Endothelial cell of umbilical vein (primary cell): Measurements from ENCODE around the gene C1QTNF5. TPM values are rescaled to one million over a fixed set of nuclear protein-coding genes. Genes with fewer than 3 reads are reported as not detected.

Source experiments
- BruUV-seq: library from RNA; stranded (reverse); fragments of 400-500 nt; replicated peaks from 2 replicates; lab custom pipeline; 2021; lab: Mats Ljungman, UMichigan
- CTCF ChIA-PET: fragments of 300-600, 350-600 bp; sonication (Branson Sonifier 250); formaldehyde crosslinking; loops from one replicate; lab custom pipeline; 2021; ENCODE audit warnings: antibody characterized with exemption, inconsistent platforms; lab: Charles Lee
- POLR2A ChIA-PET: fragments of 300-600, 350-600 bp; sonication (Branson Sonifier 250); formaldehyde crosslinking; loops from one replicate; lab custom pipeline; 2021; ENCODE audit warnings: antibody characterized with exemption, inconsistent platforms; lab: Charles Lee
- DNase-seq: peaks from one replicate; pipeline ENCODE4 v3.0.0-alpha.2; 2011; ENCODE audit warnings: low read depth, low spot score
- FAIRE-seq: peaks from 2 replicates; lab custom pipeline; 2011; peaks lifted over from hg19 to GRCh38; lab: Jason Lieb, UNC
- H2AFZ ChIP-seq: 2 replicates; pipeline ENCODE4 v1.6.0; 2012; ENCODE audit warnings: low read depth, low read length, control low read depth, inconsistent platforms
- H3K27ac ChIP-seq: 2 replicates; pipeline ENCODE4 v1.5.1; 2011; ENCODE audit warnings: low read depth, mild to moderate bottlenecking, control low read depth, low read length, moderate library complexity; ENCODE audit not compliant: insufficient read depth
- H3K27me3 ChIP-seq, 2 experiments: 2 replicates each; pipeline versions ENCODE4 v1.6.0 to v1.6.1; 2011; ENCODE audit warnings: low read length in 2 of 2, mixed read lengths in 1 of 2; ENCODE audit not compliant: control insufficient read depth in 2 of 2, insufficient read depth in 2 of 2
- H3K36me3 ChIP-seq, 2 experiments: 2 replicates in 1 of 2; 3 replicates in 1 of 2; pipeline ENCODE4 v1.5.1; 2011; ENCODE audit warnings: low read length in 2 of 2, mild to moderate bottlenecking in 1 of 2, moderate library complexity in 1 of 2; ENCODE audit not compliant: control insufficient read depth in 2 of 2, insufficient read depth in 2 of 2; ENCODE audit errors: extremely low read depth in 1 of 2
- H3K4me1 ChIP-seq: 3 replicates; pipeline ENCODE4 v1.5.1; 2011; ENCODE audit warnings: mild to moderate bottlenecking, low read length; ENCODE audit not compliant: control insufficient read depth, insufficient read depth; ENCODE audit errors: extremely low read depth
- H3K4me2 ChIP-seq: 2 replicates; pipeline ENCODE4 v1.6.1; 2011; ENCODE audit warnings: low read length, control low read depth, mixed read lengths; ENCODE audit not compliant: insufficient read depth
- H3K4me3 ChIP-seq, 3 experiments: fragments of 200-600 bp in 1 of 3; sonication (generic), shearing (Covaris generic) in 1 of 3; replicated peaks in 1 of 3; 2 replicates each; pipeline ENCODE4 v1.5.1; 2011 to 2016; ENCODE audit warnings: control low read depth in 3 of 3, low read length in 3 of 3, mild to moderate bottlenecking in 2 of 3, inconsistent platforms in 1 of 3, low read depth in 1 of 3, moderate library complexity in 1 of 3; ENCODE audit not compliant: insufficient read depth in 1 of 3
- H3K79me2 ChIP-seq: 2 replicates; pipeline ENCODE4 v1.6.0; 2012; ENCODE audit warnings: low read length, inconsistent platforms; ENCODE audit not compliant: control insufficient read depth, insufficient read depth
- H3K9ac ChIP-seq: replicated peaks from 2 replicates; pipeline ENCODE3; 2011; ENCODE audit warnings: low read length, control low read depth; ENCODE audit not compliant: insufficient read depth; ENCODE audit errors: extremely low read depth
- H3K9me1 ChIP-seq: replicated peaks from 3 replicates; pipeline ENCODE4 v1.6.0; 2011; ENCODE audit warnings: mild to moderate bottlenecking, low read length; ENCODE audit not compliant: control insufficient read depth, insufficient read depth; ENCODE audit errors: extremely low read depth
- H3K9me3 ChIP-seq: replicated peaks from 2 replicates; pipeline ENCODE4 v1.5.1; 2012; ENCODE audit warnings: low read length, inconsistent platforms; ENCODE audit not compliant: control insufficient read depth, insufficient read depth
- H4K20me1 ChIP-seq: replicated peaks from 2 replicates; pipeline ENCODE3; 2011; ENCODE audit warnings: mild to moderate bottlenecking, low read length; ENCODE audit not compliant: control insufficient read depth, insufficient read depth; ENCODE audit errors: extremely low read depth
- CTCF ChIP-seq, 2 donors: IDR thresholded peaks; 1 replicate in 1 of 2; 2 replicates in 1 of 2; pipeline ENCODE4 v1.5.1; 2011; ENCODE audit warnings: low read length in 2 of 2, mild to moderate bottlenecking in 2 of 2, moderate library complexity in 2 of 2, control low read depth in 1 of 2, inconsistent platforms in 1 of 2, low read depth in 1 of 2; ENCODE audit not compliant: insufficient read depth in 1 of 2; ENCODE audit errors: extremely low read depth in 1 of 2
- EZH2 ChIP-seq: IDR thresholded peaks from 2 replicates; pipeline ENCODE4 v1.6.1; 2012; ENCODE audit warnings: borderline replicate concordance, low read depth, mild to moderate bottlenecking, moderate library complexity, low read length, inconsistent platforms; ENCODE audit not compliant: severe bottlenecking
- JUN ChIP-seq: IDR thresholded peaks from 2 replicates; pipeline ENCODE4 v1.6.1; 2011; ENCODE audit warnings: borderline replicate concordance, low read depth; ENCODE audit not compliant: insufficient read length, insufficient read depth
- POLR2A ChIP-seq: IDR thresholded peaks from 2 replicates; pipeline ENCODE4 v1.6.1; 2012; ENCODE audit warnings: low read depth, mild to moderate bottlenecking, control low read depth, low read length
- POLR2AphosphoS5 ChIP-seq: IDR thresholded peaks from 2 replicates; pipeline ENCODE4 v1.6.1; 2012; ENCODE audit warnings: low read depth, mild to moderate bottlenecking, control low read depth, low read length, moderate library complexity; ENCODE audit not compliant: insufficient read depth
- dilution Hi-C: fragments of 300-500 bp; cut with MboI; formaldehyde crosslinking; loops from one replicate; pipeline ENCODE4 v1.15.0; 2019; ENCODE audit warnings: low sequenced_read_pairs; ENCODE audit not compliant: extremely low pct_ligation_motif_present
- intact Hi-C: fragments of 100-400 bp; cut with micrococcal nuclease; formaldehyde crosslinking; loops from one replicate; pipeline ENCODE4 v1.10.0; 2022
- polyA plus RNA-seq, 4 experiments: library from polyadenylated mRNA; depleted of rRNA in 3 of 4; stranded (reverse) in 3 of 4; unstranded in 1 of 4; fragments of >200 nt; gene quantifications; 2 replicates each; pipeline versions ENCODE4 v1.2.1 to v1.2.3, GENCODE V29; 2011 to 2012; ENCODE audit warnings: missing spikeins in 1 of 4
- total RNA-seq: library from RNA; stranded (reverse); gene quantifications from 2 replicates; pipeline ENCODE4 v1.2.3, GENCODE V29; 2021

Gene C1QTNF5
- total and polyA plus RNA-seq, 2 donors (not counting 3 experiments of a cell fraction or from before 2014, with no cell fraction given) = 126 to 201 TPM

DNA sequence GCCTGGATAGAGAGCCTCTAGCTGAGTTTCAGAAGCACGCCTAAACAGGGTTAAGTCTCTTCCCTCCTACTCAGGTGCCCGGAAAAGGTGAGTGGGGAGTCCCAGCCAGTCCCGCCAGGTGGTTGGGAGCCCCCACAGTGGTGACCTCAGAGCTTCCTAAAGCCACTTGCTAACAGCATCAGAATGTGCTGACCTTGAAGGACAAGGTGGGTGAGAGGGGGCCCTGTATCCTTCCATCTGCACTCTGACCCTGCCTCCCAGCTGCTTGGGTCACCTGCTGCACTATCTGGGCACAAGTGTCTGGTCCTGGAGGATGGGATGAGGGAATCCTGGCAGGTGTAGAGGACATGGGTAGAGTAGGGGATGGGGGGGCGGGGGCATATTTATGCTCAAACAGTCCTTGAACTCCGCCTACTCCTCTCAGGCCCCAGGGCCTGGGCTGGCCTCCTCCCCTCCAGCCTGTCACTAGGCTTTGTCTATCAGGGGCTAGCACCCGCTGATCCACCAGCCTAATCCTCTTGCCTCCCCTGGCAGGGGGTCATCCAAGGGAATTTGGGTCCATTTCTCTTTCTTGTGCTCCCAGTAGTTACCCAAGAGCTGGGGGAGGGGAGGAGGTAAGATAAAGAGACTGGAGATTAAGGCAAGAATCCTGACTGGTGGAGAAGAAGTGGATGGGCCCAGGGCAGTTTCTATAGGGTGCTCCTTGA lies 37.4 kb upstream of the C1QTNF5 start:
- TF ChIP-seq EZH2 (no peak), POLR2AphosphoS5 (no peak), JUN (no peak), CTCF (IDR thresholded peaks at IDR 0.05; ENCODE audit: extremely low read depth in 1 of 2, insufficient read depth in 1 of 2, low read depth in 1 of 2, low read length in 2 of 2) (no peak), POLR2A (no peak)
- Histone ChIP-seq H4K20me1 (no peaks in the 10 kb centered on the region), H3K27ac (no peak overlapping the region), H3K9ac (no peak overlapping the region), H3K9me1 (no peaks in the 10 kb centered on the region), H3K4me1 (peaks cover 10% of the 10 kb centered on the region), H3K36me3 (no peaks in the 10 kb centered on the region), H2AFZ (no peak overlapping the region), H3K27me3 (peaks cover 2 to 7% of the 10 kb centered on the region in 2 experiments), H3K9me3 (no peaks in the 10 kb centered on the region), H3K79me2 (no peaks in the 10 kb centered on the region), H3K4me2 (no peak overlapping the region), H3K4me3 (no peak overlapping the region)
- no peak for FAIRE-seq
- ChIA-PET POLR2A (no interaction called here), CTCF (interaction anchor here (4.6 to 11.7 kb wide), 3 partner anchors 22 to 39 kb away, joined by 44 to 154 read pairs (median 134); partner anchors contain the start of gene C1QTNF5)
- dilution Hi-C loops = no loop called here
- no peak for DNase-seq
- no TSS peak for BruUV-seq
- intact Hi-C loops = no loop called here
